Esophagus squamous epithelium (tissue), 5 donors: ENCODE data around the gene KRT38. TPM values are rescaled to one million over a fixed set of nuclear protein-coding genes. Genes with fewer than 3 reads are reported as not detected.
A peak's percentile ranks its signal among the peaks of the same experiment; 100 is the strongest.

Source experiments
- DNase-seq: peaks from one replicate; lab custom pipeline; 2025; lab: John Stamatoyannopoulos, UW
- H3K27ac ChIP-seq, 4 donors: fragments of 200-600 bp; sonication (generic); one replicate each; pipeline ENCODE4 v1.5.1; 2016 to 2019; ENCODE audit warnings: mild to moderate bottlenecking in 1 of 4
- H3K27me3 ChIP-seq, 4 donors: fragments of 200-600 bp; sonication (generic); 1 replicate in 3 of 4; 2 replicates in 1 of 4; pipeline versions ENCODE4 v1.5.1 to v1.6.0; 2017 to 2021; ENCODE audit warnings: antibody characterized with exemption in 1 of 4
- H3K36me3 ChIP-seq, 3 donors: fragments of 200-600 bp; sonication (generic); one replicate each; pipeline ENCODE4 v1.5.1; 2016 to 2019
- H3K4me1 ChIP-seq, 3 donors: fragments of 200-600 bp; sonication (generic); one replicate each; pipeline ENCODE4 v1.5.1; 2017 to 2019
- H3K4me3 ChIP-seq, 4 donors: fragments of 200-600 bp; sonication (generic); 1 replicate in 3 of 4; 2 replicates in 1 of 4; pipeline ENCODE4 v1.5.1; 2016 to 2019; ENCODE audit warnings: mild to moderate bottlenecking in 2 of 4, moderate library complexity in 1 of 4
- H3K9me3 ChIP-seq, 3 donors: fragments of 200-600 bp; sonication (generic); one replicate each; pipeline ENCODE4 v1.5.1; 2016 to 2019
- POLR2A ChIP-seq, 4 donors: fragments of 450-650 bp; IDR thresholded peaks; one replicate each; pipeline ENCODE4 v1.6.1; 2017; ENCODE audit warnings: antibody characterized with exemption in 4 of 4, mild to moderate bottlenecking in 4 of 4, moderate library complexity in 3 of 4
- WGBS, 2 donors: methylation state at CpG; one replicate each; pipeline ENCODE4 v1.1.5; 2018; 5-methylcytosine and 5-hydroxymethylcytosine counted together
- intact Hi-C: fragments of 100-400 bp; cut with DNase I; formaldehyde crosslinking; loops from one replicate; pipeline ENCODE4 v1.15.0; 2022
- total RNA-seq, 4 donors: library from RNA; depleted of rRNA; stranded (reverse); fragments of >200 nt; gene quantifications; one replicate each; pipeline ENCODE4 v1.1.0, GENCODE V29; 2016
- TF ChIP-seq, protein P1 (sequence below), 6 experiments: fragments of 450-650 bp in 4 of 6; fragments of 200-600 bp in 2 of 6; sonication (generic) in 2 of 6; IDR thresholded peaks; one replicate each; pipeline ENCODE4 v1.5.1; 2016 to 2019; ENCODE audit warnings: antibody characterized with exemption in 6 of 6, mild to moderate bottlenecking in 4 of 6, moderate library complexity in 4 of 6
- donor health status: DM: yes; HTN: yes; CAD: no.

KRT38 gene
- total RNA-seq, 4 donors from 2014 or later, result 0.18 TPM; not detected in 3

- DNase-seq, result no peak
- no peak overlapping the region for H3K4me3 ChIP-seq
- peaks cover 10 to 60% (median 33%) of the 10 kb centered on the region in 3 donors for H3K4me1 ChIP-seq
- intact Hi-C loops, result no loop called here
- TF ChIP-seq, protein P1, sequence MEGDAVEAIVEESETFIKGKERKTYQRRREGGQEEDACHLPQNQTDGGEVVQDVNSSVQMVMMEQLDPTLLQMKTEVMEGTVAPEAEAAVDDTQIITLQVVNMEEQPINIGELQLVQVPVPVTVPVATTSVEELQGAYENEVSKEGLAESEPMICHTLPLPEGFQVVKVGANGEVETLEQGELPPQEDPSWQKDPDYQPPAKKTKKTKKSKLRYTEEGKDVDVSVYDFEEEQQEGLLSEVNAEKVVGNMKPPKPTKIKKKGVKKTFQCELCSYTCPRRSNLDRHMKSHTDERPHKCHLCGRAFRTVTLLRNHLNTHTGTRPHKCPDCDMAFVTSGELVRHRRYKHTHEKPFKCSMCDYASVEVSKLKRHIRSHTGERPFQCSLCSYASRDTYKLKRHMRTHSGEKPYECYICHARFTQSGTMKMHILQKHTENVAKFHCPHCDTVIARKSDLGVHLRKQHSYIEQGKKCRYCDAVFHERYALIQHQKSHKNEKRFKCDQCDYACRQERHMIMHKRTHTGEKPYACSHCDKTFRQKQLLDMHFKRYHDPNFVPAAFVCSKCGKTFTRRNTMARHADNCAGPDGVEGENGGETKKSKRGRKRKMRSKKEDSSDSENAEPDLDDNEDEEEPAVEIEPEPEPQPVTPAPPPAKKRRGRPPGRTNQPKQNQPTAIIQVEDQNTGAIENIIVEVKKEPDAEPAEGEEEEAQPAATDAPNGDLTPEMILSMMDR (IDR thresholded peaks at IDR 0.05), result peak in 5 of 6 experiments; percentile 14 to 74 (median 40)
- no peak for TF ChIP-seq POLR2A (IDR thresholded peaks at IDR 0.05)
- no peaks in the 10 kb centered on the region for H3K9me3 ChIP-seq
- no peaks in the 10 kb centered on the region for H3K36me3 ChIP-seq
- WGBS, 2 donors, result 31 to 39% methylated on average over 4 of the region's 4 CpGs
- H3K27ac ChIP-seq, result peak overlapping the region in 3 of 4 donors; percentile 7 to 74 (median 30)
- no peaks in the 10 kb centered on the region for H3K27me3 ChIP-seq
These were observed 23.2 kb downstream of the KRT38 start for GRCh38 chr17:41417576-41418015.

GRCh38 chr17:41417127-41417526, 23.7 kb downstream of the KRT38 start:
- Histone ChIP-seq H3K4me3 (no peak overlapping the region), H3K36me3 (no peaks in the 10 kb centered on the region), H3K27ac (peak overlapping the region in 3 of 4 donors; percentile 7 to 74 (median 30)), H3K4me1 (peaks cover 10 to 60% (median 33%) of the 10 kb centered on the region in 3 donors), H3K27me3 (no peaks in the 10 kb centered on the region), H3K9me3 (no peaks in the 10 kb centered on the region)
- intact Hi-C loops, result no loop called here
- DNase-seq, result no peak
- 93 to 98% methylated on average over 6 of the region's 6 CpGs for WGBS, 2 donors
- TF ChIP-seq, protein P1 (IDR thresholded peaks at IDR 0.05), result no peak
- TF ChIP-seq POLR2A (IDR thresholded peaks at IDR 0.05), result no peak

DNA sequence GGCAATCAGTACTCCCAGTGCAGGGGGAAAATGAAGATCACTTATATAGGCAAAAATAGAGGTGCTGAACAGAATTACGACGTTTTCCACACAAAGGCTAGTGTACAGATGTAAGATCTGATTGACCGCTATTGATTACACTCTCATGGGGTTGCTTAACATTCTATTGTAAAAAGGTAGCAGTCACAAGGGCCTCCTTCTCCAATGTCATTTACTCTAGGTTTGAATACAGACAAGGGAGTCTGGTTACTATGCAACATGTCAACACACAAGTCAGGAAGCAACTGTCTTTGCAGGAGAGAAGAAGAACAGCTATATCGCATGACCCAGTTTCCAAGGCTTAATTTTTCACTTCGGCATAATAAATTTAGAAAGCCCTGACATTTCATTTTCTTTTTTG, 24.3 kb downstream of the KRT38 start:
- Histone ChIP-seq H3K27ac (no peak overlapping the region), H3K36me3 (no peaks in the 10 kb centered on the region), H3K27me3 (no peaks in the 10 kb centered on the region), H3K9me3 (no peaks in the 10 kb centered on the region), H3K4me3 (no peak overlapping the region), H3K4me1 (peaks cover 10 to 56% (median 33%) of the 10 kb centered on the region in 3 donors)
- intact Hi-C loops, result no loop called here
- TF ChIP-seq POLR2A (IDR thresholded peaks at IDR 0.05), result no peak
- TF ChIP-seq, protein P1 (IDR thresholded peaks at IDR 0.05), result no peak
- WGBS, 2 donors, result 83 to 85% methylated on average over 5 of the region's 5 CpGs
- no peak for DNase-seq

DNA sequence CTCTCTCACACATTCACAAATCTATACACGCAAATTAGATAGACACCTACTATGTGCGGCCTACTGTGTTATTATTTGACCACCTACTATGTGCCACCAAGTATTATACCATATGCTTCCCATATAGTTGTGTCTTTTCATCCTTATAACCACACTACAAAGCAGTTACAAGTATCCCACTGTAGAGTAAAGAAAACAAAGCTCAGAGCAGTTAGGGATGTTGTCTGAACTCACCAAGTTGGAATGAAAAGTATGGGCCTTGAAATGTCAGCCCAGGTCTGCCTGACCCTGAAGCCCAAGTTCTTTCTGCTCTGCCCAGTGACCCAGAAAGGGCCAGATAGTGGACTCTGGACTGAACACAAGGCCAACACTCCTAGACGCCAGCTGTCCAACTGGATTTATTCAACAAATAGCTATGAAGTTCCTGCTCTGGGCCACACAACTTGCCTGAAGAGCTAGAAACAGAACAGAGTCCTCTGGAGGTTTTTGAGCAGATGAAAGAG, 24.9 kb downstream of the KRT38 start:
- H3K36me3 ChIP-seq, result no peaks in the 10 kb centered on the region
- no peak overlapping the region for H3K27ac ChIP-seq
- TF ChIP-seq, protein P1 (IDR thresholded peaks at IDR 0.05), result no peak
- TF ChIP-seq POLR2A (IDR thresholded peaks at IDR 0.05), result no peak
- no peaks in the 10 kb centered on the region for H3K9me3 ChIP-seq
- no peak for DNase-seq
- H3K4me1 ChIP-seq, result peaks cover 10 to 50% (median 29%) of the 10 kb centered on the region in 3 donors
- WGBS, 2 donors, result 68 to 73% methylated on average over 3 of the region's 3 CpGs
- no peaks in the 10 kb centered on the region for H3K27me3 ChIP-seq
- H3K4me3 ChIP-seq, result no peak overlapping the region
- intact Hi-C loops, result no loop called here

- WGBS, 2 donors, result 64 to 69% methylated on average over 3 of the region's 4 CpGs
- H3K27ac ChIP-seq, result no peak overlapping the region
- no peaks in the 10 kb centered on the region for H3K27me3 ChIP-seq
These were observed 25.4 kb downstream of the KRT38 start for GRCh38 chr17:41415411-41415810.

More at GRCh38 chr17:41415411-41415810, 25.4 kb downstream of the KRT38 start:
- Histone ChIP-seq H3K4me1 (peaks cover 10 to 45% (median 24%) of the 10 kb centered on the region in 3 donors), H3K4me3 (no peak overlapping the region), H3K9me3 (no peaks in the 10 kb centered on the region), H3K36me3 (no peaks in the 10 kb centered on the region)
- no peak for DNase-seq
- TF ChIP-seq, protein P1 (IDR thresholded peaks at IDR 0.05), result no peak
- TF ChIP-seq POLR2A (IDR thresholded peaks at IDR 0.05), result no peak
- intact Hi-C loops, result no loop called here
